Activated CD4-positive, alpha-beta T cell treated with anti-CD3 and anti-CD28 coated beads, Interleukin-10, Interleukin-2, amounts not matched to agents 100 ng/mL and 50 ng/mL, durations not matched to agents 16 hours and 8 hours (primary cell): ENCODE data around the gene SMARCB1.
A peak's percentile ranks its signal among the peaks of the same experiment; 100 is the strongest.

ENCODE experiments used
- DNase-seq: peaks from one replicate; pipeline ENCODE4 v3.0.0-alpha.2; 2020

SMARCB1 gene

DNA sequence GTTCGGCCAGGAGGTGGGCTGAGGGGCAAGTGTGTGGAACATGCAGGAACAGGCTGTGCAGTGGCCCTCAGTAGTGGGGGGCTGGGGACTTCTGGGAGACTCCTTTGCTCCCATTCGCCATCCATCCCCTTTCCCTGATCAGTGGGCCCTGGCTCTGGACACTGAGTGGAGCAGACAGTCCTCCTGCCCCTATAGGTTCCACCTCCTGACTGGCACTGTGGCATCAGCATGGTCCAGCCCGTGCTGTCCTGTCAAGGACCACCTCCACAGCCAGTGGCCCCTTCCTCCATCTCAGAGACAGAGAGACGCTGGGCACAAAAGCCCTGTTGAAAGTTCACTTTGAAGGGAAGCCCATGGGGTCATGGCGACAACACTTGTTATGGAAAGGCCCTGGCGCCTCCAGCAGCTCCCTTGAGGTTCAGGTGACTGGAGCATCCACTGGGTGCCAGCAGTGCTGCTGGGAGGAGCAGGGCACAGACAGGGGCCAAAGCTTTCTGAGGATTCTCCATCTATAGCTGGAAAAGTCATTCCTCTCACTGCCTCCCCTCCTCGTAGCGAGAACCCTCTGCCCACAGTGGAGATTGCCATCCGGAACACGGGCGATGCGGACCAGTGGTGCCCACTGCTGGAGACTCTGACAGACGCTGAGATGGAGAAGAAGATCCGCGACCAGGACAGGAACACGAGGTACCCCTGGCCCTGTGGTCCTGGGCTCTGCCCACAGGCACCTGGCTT lies 46.4 kb downstream of the SMARCB1 start:
- no peak for DNase-seq

DNA sequence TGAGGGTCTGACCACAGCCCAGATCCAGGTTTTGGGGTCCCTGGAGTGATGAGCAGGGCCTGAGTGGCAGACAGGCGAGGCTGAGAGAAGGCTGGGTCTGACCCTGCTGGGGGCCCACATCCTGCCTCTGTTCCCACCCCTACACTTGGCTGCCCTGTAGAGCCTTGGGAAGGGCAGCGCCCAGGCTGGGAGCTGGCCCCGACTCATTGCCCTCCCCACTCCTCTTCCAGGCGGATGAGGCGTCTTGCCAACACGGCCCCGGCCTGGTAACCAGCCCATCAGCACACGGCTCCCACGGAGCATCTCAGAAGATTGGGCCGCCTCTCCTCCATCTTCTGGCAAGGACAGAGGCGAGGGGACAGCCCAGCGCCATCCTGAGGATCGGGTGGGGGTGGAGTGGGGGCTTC lies 47.1 kb downstream of the SMARCB1 start:
- no peak for DNase-seq

DNA sequence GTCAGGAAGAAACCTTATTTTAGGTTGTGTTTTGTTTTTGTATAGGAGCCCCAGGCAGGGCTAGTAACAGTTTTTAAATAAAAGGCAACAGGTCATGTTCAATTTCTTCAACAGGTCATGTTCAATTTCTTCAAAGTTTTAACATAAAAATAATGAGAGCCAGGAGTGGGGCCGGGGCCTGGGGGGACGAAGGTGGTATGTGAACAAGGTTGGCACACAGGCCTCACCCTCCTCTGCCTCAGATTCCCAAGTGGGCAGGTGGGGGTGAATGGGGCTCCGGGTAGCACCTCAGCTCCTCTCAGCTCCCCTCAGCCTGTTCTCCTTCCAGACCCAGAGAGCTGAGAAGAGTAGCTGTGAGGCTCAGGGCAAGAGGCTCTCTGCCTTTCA lies 47.6 kb downstream of the SMARCB1 start:
- no peak for DNase-seq

DNA sequence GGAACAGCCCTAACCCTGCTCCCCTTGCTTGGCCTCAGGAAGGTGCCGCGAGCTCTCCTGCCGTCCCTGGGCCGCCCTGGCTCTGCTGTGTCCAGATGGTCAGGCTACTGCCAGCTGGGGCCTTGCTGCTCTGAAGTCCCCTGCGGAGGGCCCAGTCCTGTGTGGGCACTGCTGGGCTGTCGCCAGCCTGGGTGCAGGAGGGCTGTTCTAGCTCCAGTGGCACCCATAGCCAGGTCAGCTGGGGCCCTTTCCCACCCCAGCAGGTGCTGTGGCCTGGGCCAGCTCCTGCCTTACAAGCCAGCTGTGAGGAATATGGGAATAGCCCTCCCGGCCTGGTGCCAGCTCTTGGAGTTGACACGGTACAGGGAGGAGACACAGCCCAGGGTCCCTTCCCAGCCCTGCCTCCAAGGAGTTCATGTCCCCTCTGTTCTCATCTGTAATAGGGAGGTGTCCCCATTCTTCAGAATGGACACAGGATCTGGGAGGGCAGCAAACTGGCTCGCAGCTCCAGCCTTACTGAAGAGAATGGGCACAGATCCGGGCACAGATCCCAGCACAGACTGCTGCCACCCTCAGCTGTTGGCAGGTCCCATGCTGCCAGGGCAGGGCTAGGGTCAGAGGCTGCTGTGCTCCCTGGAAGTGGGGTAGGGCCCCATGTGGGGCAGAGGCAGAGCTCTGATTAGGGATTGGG lies 48.2 kb downstream of the SMARCB1 start:
- no peak for DNase-seq

DNA sequence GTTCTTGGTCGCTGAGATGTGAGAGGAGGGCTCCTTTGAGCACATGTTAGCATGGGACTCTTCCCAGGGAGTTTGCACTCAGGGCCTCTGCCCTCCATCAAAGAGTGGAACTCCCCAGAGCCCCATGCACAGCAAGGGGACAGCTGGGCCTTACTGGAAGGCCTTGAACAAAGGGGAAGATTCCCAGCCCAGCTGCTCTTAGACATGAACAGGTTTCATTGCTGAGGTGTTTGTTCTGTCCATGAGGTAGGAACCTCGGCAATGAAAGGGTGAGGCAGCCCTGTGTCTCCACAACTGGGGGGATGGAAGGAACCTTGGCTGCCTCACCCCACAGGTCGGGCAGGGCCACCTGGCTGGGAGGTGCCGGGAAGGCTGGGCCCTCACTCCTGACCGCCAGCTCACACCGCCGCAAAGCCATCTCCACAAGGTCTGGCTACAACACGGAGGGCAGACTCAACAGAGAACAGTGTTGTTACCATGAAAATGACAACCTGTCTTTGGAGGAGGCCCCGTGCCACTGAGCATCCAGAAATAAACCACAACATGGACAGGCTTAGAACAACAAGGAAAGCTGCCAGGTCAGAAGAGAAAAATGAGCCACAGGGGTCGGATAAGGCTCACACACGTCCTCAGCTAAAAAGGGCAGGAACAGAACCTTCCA lies 48.8 kb downstream of the SMARCB1 start:
- DNase-seq: no peak

DNA sequence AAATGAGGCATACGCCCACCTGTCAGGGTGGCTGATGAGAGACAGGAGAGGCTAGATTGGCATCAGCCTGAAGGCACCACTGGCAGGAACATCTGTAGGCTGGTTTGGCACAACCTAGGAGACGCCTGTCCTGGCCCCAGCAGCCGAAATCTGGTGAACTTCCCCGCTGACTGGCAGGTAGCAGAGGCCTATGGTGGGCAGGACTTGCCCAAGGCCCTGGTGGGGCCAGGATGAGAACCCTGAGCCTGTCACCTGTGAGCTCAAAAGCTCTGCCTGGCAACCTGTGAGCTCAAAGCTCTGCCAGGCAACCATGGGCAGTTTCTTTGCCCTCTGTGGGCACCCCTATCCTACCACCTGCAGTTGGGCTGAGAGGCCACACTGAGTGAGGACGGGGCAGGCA lies 49.5 kb downstream of the SMARCB1 start:
- no peak for DNase-seq

DNA sequence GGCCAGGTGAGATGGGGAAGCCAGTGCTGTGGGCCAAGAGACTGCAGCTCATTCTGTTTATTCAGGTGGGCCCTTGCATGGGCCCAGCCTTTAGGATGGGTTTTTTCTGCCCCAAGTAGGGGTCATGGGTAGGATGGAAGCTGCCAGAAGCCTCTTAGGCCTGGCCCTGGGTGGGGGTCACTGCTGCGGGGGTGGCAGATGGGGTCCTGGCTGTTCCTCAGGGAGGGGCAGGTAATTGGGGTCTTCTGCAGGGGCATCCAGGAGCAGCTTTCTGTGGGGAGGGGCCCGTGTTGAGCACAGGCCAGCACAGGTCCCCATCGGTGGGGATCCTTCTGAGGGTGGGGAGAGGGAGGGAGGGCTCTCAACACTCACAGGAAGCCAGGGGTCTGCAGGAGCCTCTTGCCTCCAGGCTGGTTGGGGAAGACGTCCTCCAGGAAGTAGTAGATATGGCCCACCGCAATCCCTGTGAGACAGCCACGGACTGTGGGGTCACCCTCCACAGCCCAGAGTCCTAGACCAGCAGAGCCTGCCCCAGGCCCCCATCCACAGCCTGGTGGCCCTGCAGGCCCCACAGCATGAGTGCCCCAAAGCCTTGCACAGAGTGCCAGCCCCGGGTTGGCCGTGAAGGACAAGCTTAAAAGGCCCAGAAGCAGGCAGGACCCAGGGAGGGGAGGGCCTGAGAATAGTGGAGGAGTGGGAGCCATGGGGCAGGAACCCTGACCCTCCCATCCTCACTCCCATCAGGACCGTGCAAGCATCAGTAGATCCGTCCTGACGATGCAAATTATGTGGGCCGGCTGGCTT lies 50.1 kb downstream of the SMARCB1 start:
- DNase-seq: no peak

DNA sequence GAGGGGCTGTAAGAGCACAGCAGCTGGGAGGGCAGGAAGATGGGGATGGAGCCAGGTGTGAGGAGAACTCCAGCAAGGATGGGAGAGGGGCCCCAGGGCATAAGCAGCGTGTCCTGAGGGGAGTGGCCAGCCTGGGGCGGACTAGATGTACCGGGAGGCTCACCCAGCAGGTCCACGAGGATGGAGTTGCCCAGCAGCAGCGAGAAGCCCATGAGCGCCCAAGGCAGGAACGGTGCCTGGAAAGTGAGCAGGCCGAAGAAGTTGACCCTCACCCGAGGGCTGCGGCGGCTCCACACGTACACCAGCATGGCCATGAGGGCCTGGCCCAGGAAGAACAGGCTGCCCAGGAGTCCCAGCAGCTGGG lies 50.7 kb downstream of the SMARCB1 start:
- no peak for DNase-seq

DNA sequence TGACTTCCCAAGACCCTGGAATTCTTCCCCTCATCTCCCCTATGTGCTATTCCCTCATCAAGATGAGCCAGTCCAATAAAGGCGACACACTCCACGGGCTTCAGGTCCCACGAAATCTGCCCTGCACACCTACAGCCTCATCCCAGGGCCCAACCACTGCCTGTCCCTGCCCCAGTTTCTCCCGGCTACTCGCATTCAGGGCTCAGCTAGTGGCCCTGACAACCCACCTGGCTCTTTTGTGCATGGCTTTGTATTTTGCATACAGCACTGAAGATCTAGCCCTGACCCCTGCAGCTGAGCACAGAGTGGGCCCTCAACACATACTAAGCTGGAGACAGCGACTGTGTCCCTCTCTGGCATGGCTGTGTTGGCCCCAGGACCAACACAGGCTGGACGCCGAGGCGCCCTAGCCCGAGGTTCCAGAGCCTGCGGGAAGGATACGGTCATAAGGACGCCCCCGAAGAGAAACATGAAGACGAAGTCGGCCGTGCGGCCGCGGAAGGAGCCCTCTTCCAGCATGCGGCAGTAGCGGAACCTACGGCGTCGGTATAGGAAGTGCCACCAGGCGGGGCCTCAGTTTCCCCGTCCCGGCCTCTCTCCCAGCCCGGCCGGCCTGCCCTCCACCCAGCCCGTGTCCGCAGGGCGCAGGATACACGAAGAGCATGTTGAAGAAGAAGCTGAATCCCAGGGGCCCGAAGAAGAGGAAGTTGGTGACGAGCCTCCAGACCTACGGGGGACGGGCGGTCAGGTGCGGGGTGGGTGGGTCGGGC lies 51.3 kb downstream of the SMARCB1 start:
- DNase-seq: no peak

DNA sequence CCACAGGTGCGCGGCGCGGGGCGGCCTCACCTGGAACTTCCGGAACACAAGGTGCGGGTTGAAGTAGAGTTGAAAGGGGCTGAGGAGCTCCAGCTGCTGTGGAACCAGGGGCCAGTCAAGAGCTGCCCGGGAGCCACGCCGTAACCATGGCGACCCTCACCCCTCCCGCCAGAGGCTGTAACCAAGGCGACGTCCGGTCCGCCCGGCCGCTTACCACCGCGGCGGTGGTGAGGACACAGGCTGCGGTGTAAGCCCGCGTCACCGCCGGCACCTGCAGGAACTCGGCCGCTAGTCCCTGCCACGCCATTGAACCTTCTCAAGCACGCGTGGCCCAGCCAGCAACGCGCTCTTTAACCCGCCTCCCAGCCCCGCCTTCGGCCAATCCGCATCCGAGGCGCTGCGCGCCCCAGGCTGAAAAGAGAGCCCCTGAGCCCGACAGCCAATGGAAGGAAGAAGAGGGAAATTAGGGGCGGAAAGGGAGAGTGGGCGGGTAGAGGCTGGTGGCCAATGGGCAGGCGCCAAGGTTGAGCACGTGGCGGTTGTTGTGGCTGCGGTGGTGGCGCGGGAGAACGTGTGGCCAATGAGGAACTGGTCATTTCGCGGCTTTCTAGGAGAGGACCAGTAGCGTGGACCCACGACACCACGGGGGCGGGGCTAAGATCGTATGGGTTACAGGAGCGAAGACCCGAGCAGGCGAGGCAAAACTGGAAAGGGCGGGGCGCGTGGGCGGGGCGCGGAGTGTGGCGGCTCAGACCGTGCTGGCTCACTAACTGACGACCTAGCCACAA lies 52.1 kb downstream of the SMARCB1 start, which contains the start of gene DERL3:
DERL3 (minus strand) TSS at position 326 of the 788 bp plus-strand sequence; CDS start at position 307, 19 bp downstream.
- peak; percentile 99 for DNase-seq

DNA sequence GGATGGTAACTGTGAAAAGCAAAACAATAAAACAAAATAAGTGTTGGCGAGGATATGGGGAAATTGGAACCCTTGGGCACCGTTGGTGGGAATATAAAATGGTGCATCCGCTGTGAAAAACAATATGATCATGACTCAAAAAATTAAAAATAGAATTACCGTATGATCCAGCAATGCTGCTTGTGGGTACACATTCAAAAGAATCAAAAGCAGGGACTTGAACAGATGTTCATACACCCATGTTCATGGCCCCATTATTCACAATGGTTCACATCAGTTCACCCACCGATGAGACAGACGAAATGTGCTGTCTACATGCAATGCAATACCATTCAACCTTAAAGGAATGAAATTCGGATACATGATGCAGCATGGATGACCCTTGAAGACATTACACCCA lies 53.3 kb downstream of the SMARCB1 start:
- DNase-seq: no peak

DNA sequence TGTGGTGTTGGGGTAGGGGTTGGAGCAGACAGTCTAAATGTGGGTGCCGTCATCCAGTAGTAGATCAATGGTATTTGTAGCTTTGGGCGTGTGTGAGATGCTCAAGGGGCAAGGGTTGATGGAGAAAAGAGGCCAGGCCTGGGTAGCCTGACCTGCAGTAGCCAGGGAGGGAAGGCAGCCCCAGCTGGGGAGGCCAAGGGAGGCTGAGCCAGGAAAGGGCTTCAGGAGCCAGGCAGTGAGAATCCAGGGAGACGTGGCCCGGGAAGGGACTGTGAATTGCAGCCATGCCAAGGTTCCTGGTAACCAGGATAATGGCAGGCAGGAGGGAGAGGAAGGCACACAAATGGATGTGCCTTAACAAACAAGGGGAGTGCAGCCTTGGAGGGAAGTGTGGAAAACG lies 54.5 kb downstream of the SMARCB1 start:
- no peak for DNase-seq

DNA sequence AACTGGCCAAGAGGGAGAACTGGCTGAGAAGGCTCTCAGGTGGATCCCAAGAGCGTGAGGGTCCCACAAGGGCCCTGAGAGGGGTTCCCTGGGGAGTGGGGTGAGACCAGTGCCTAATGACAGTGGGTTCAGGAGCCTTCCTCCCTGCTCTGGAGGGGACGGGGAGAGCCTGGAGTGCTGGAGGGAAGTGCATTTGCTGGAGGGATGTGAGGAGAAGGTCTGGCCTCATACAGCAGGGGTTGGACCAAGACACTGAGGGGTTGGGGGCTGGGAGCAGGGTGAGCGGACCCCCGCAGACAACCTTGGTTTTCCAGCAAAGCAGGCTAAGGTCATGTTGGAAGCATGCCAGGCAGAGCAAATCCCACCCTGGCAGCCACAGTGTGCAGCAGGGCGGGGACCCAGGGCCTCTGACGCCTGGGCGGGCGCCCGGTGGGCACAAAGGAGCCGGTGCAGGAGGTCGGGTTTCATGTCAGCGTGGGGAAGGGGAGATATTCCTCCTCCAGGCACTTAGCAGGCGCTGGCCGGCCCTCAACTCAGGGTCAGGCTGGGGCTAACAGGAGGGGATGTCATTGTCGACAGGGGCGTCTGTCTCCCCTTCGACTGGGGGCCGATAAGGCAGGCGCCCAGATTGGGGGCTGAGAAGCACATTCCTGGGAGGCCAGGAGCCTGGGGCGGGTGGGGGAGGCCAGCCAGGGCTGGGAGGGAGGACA lies 55.1 kb downstream of the SMARCB1 start:
- no peak for DNase-seq

DNA sequence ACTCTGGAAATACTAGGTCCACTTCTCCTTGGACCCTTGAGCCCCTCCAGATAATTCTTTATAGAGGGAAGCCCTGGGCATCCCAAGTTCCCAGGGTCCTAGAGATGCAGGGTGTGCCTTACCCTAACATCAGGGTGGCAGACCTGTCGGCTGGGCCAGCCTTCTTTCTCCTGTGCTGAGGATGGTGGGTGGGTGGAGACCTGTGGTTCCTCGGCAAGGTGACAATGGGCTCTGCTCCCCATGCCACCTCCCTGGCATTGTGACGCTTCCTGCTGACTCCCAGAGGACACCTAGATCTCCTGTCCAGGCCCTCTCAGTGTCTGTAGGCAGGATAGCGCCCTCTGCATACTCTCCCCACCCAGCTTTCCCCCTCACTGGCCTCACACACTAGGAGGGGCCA lies 55.8 kb downstream of the SMARCB1 start:
- no peak for DNase-seq

DNA sequence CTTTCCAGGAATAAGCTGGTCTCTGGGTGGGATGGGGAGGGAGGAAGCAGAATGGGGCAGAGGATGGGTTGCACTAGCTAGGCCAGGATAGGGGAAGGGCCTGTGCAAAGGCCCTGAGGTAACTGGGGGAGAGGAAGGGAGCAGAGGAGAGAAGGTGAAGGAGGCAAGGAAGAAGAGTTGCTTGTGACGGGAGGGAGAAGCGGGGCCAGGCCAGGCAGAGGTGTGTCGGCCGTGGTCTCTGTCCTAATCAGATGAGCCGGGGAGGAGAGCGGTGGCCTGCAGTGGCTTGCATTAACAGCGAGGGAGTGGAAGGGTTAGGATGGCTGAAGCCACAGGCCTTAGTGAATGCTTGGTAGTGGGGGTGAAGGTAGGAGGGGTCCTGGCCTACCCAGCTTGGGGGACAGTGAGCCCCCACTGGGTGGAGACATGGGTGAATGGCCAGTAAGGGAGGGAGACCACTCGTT lies 58.0 kb downstream of the SMARCB1 start:
- DNase-seq: no peak

DNA sequence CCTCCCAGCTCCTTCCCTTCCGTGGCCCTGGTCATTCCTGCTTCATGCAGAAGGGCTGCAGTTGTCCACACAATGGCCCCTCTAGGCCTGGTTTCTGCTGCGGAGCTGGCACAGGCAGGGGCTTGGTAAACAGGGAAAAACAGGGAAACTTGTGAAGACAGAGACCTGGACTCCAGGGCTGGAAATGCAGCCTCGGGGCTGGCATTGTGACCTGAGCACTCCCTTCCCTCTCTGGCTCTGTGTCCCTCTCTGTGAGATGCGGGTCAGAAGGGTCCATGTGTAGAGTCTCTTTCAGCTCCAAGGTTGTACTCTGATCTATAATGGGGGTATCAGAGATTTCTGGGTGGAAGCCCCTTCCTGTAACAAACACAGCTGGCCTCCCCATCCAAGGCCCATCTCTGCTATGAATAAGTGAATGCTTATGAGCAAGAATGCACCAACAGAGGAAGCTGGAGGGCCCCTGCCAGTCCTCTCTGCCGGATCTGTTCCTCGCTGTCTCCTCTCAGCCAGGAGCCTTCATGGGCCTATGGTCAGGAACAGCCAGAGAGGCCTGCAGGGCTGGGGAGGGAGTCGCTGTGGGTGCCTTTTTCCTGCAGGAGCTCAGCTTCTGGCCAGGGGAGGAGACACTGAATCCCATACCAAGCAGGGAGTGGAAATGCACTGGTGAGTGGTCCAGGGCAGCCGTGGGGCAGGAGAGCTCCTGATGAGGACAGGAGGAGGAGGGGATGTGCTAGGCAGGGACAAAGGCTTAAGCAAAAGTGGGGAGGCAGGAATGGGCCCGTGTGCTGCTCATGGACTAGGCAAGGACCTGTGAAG lies 58.7 kb downstream of the SMARCB1 start:
- no peak for DNase-seq

DNA sequence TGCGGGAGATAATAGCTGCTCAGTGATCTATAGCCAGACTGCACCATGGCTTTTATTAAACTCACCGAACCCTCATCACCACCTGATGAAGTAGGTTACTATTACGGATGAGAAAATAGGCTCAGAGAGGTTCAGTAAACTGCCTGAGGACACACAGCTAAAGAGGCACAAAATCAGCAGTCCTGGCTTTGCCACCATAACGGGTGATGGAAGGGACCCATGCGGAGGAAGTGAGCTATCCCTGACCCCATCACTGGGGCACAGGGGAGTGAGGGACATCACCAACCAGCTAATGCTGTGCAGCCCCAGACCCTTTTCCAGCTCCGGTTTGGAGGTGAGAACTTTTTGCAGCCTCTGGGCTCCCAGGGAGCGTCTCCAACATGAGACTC lies 59.3 kb downstream of the SMARCB1 start:
- DNase-seq: no peak

DNA sequence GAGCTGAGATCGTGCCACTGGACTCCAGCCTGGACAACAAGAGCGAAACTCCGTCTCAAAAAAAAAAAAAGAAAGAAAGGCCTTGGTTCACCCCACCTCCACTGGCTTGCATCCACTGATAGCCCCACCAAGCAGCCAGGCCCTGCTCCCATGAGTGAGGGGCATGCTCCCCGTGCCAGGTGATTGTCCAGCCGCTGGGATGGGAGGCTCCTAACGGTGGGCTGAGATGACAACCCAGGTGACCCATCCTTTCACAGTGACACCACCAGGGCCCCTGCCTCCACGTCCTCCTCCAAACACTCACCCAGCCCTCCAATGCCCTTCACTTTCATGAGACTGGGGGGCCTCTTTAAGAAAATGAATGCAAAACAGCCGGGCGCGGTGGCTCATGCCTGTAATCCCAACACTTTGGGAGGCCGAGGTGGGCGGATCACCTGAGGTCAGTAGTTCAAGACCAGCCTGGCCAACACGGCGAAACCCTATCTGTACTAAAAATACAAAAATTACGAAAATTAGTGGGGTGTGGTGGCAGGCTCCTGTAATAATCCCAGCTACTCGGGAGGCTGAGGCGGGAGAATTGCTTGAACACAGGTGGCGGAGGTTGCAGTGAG lies 60.6 kb downstream of the SMARCB1 start:
- DNase-seq: no peak
